HK-2 (cell line): ENCODE data around the gene RNU6-8.

ENCODE experiments used
- DNase-seq: peaks from one replicate; pipeline ENCODE4 v3.0.0-alpha.2; 2018; ENCODE audit not compliant: unreplicated experiment

RNU6-8 gene

GRCh38 chr14:32202998-32203882 lies at the start of gene RNU6-8:
Gene RNU6-8, minus strand, starts transcription at chr14:32203269.
- DNase-seq: peak; percentile 89

DNA sequence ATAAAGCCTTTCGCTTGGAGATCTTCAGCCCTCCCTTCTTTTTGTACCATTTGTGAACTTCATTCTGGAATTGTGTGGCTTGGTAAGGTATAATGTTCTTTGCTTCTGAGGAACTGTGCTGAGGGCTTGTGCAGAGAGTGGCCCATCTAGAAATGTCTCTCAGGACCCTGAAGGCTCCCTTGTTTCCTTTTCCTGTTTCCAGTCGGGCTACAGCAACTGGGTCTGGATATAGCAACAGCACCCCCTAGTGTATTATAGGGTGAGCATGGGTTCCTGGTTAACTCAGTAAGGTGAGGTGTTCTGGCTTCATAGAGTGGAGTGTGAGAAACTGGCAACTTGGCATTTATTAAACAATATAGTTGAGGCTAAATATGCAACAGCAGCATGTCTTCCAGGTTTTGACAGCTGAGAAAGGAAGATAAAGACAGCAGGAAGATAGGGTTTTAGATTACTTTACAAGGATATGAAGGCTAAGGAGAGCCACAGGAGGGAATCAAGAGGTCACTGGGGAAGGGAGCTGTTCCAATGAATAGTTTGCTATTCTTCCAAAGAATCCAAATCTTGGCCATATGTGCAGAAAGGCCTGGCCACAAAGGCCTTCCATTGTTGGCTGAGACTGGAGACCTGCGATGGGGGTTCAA lies 49.1 kb upstream of the RNU6-8 start:
- peak; percentile 51 for DNase-seq

GRCh38 chr14:32251530-32251929 lies 48.5 kb upstream of the RNU6-8 start:
- DNase-seq: no peak

GRCh38 chr14:32250681-32251080 lies 47.6 kb upstream of the RNU6-8 start:
- no peak for DNase-seq

- no peak for DNase-seq
Observed at GRCh38 chr14:32249780-32250179, 46.7 kb upstream of the RNU6-8 start.

GRCh38 chr14:32249371-32249770 lies 46.3 kb upstream of the RNU6-8 start:
- DNase-seq: no peak

GRCh38 chr14:32246751-32247150 lies 43.7 kb upstream of the RNU6-8 start:
- no peak for DNase-seq

- no peak for DNase-seq
Observed at GRCh38 chr14:32244404-32244803, 41.3 kb upstream of the RNU6-8 start.

DNA sequence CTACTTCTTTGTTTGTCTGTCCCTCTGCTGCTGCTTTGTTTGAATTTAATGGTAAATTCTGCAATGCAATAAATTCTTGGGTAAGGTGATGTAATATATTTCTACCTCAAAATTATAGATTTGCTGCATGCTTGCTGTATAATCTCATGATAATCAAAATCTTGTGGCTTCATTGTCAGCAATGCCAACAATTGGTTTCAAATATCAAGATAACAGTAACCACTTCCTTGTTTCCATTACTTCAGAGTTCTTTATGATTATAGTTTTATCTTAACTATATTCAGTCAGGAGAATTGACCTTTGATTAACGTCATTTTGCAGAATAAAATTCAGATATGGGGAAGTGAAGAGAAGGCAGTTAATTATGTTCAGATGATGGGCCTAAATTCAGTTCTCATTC lies 30.2 kb upstream of the RNU6-8 start:
- no peak for DNase-seq

GRCh38 chr14:32232481-32232880 lies 29.4 kb upstream of the RNU6-8 start:
- no peak for DNase-seq

GRCh38 chr14:32230695-32231280 lies 27.7 kb upstream of the RNU6-8 start:
- no peak for DNase-seq

- no peak for DNase-seq
Observed at GRCh38 chr14:32230181-32230580, 27.1 kb upstream of the RNU6-8 start.

DNA sequence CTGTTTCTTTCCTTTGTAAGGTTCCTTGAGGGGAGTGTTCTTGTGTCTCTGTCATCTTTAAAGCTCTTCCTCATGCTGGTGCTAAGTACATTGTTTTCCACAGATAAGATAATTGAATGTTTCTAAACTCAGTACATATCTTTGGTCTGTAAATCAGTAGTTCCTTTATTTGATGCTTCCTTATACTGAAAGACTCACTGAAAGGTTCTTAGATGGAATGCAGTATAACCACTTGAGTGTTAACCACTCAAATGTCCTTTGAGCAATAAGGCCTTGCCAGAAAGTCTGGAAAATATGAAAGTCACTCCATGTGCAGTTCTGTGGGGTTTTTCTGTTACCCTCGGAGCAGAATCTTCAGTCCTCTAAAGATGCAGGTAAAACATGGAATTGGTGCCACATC lies 23.0 kb upstream of the RNU6-8 start:
- DNase-seq: no peak

DNA sequence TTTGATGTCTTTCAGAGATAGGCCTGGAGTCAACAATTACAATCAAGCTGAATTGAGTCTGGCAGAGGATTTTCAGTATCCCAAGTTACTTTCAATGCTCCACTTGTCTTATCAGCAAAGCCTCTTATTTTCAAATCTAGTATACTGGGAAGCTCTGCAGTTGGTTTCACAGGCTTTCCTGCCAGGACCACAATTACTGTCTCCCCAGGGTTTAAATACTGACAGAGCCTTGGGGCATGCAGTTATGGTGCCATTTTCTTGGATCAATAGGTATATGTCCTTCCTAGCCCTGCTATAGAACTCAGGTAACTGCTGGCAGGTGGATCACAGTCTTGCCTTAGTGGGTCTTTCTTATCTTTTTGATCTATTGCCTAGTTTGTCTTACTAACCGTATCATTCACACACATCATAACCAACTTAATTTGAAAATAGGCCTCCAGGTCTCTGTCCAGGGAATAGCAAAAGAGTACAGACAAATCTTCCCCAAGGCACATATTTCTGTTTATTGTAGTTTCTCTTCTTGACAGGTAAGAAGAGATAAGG lies 22.4 kb upstream of the RNU6-8 start:
- DNase-seq: no peak

DNA sequence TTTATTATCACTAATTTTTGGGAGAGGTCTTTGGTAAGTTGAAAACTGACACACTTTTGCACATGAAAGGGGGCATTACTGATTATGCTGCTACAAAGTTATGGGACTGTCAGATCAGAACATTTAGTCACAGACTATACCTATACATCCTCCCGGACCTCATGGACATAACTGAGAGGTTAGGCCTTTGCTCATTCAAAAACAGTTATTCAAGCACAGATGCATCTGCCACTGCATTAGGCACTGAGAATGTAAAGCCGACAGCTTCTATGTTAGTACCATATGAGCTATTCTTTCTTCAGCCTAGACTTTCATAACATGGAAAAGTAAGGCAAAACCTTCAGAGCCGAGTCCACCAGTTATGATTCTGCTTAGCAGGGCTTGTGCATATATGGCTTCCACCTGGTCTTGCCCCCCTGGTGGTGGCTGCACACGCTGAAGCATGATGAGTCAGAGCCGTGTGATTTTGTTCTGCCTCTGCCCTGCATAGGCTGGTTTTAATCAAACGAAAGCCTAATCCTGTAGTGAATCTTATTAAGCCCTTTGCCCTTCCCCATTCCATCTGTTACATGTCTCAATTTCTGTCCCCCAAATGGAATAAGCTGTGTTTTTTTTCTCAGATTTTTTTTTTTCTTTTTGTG lies 21.8 kb upstream of the RNU6-8 start:
- peak; percentile 44 for DNase-seq

GRCh38 chr14:32217301-32217700 lies 14.2 kb upstream of the RNU6-8 start:
- no peak for DNase-seq

DNA sequence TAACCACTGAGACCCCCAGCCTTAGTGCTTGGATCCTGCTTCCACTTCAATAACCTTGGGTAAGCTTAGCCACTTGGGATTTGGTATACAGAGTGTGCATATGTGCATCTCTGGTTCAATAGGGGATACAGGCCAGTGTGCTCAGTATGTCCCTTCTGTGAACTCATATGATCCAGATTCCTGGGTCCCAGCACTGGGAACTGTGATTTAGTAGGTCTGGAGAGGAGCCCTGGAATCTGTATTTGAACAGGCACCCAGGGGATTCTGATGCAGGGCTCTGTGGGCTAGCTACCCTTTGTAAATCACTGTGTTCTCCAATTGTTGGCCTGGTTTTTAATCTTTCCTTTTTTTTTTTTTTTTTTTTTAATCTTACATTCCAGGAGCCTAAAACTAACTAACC lies 9.8 kb upstream of the RNU6-8 start:
- DNase-seq: no peak

- no peak for DNase-seq
Observed at GRCh38 chr14:32211068-32211404, 8.0 kb upstream of the RNU6-8 start.

DNA sequence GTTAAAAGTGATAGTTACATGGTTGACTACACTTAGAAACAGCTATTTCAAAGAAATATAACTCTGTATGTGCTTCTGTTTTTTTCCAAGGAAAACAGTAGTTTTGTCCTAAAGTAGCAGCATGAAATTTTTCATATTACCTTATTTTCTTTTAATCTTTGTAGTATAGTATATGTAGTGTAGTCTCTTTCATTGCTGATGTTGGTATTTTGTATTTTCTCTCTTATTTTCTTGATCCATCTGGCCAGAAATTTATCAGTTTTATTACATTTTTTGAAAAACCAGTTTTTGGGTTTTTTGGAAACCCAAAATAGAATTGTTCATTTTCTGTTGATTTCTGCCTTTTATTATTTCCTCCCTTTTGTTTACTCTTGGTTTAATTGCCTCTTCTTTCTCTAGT lies 6.4 kb upstream of the RNU6-8 start:
- no peak for DNase-seq

GRCh38 chr14:32208490-32208889 lies 5.4 kb upstream of the RNU6-8 start:
- no peak for DNase-seq

DNA sequence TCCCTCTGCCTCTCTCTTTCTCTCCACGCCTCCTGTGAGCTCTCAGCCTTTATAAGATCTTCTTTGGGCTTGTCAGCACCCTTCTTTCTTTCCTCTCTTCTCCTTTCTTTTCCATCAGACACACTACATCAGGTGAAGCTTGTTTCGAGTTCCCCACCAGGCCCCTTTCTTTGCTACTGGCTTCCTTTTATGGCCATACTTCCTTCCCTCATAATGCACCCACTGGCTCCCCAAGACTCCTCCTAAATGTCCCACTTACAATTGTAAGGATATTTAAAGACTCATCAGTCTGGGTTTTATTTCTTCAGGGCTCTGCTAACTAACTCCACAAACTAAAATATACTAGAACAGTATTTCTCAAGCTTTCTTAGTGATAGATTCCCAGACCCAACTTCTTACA lies 3.5 kb upstream of the RNU6-8 start:
- no peak for DNase-seq

DNA sequence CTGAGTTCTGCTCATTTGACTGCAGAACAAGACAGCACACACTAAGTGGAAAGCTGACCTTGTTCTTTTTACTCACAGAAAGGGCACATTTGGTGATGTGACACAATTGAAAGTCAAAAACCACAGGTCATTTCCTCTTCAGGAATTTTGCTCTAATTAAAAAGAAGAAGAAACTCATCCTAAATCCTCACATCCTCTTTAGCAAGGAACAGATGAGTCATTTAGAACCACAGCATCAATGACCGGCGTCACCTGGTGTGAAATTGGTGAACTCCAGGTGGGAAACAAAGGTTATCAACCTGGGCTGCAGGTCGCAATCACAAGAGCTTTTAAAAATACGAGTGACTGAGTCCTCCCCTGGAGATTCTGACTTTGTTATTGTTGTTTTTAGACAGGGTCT lies 2.9 kb upstream of the RNU6-8 start:
- DNase-seq: no peak
